Measurements from ENCODE around the gene RUNX2. TPM values are rescaled to one million over a fixed set of nuclear protein-coding genes. Genes with fewer than 3 reads are reported as not detected.
A peak's percentile ranks its signal among the peaks of the same experiment; 100 is the strongest.

RUNX2 gene
- total and polyA plus RNA-seq, 2 of the 8 experiments (the other 6 are each of a cell fraction or from before 2014, with no cell fraction given): 0.26 to 1.2 TPM

- Histone ChIP-seq H3K18ac (ENCODE audit: extremely low read depth, low read length) (no peak overlapping the region), H2BK15ac (ENCODE audit: low read length) (no peak overlapping the region), H3K23ac (ENCODE audit: insufficient read length) (no peak overlapping the region), H2BK5ac (ENCODE audit: low read depth, low read length) (no peak overlapping the region), H3K9ac (replicated peaks in 1 of 4; ENCODE audit: extremely low read depth in 1 of 4, low read depth in 3 of 4, low read length in 3 of 4) (no peak overlapping the region), H2AK5ac (ENCODE audit: low read depth, low read length) (no peak overlapping the region), H3K23me2 (ENCODE audit: low read depth, low read length) (no peaks in the 10 kb centered on the region; the same call in 1 of the 2 replicates), H2BK12ac (ENCODE audit: low read depth, low read length) (no peak overlapping the region), H3K56ac (replicated peaks; ENCODE audit: insufficient read length, low read depth, low read length) (no peak overlapping the region), H2BK120ac (replicated peaks; ENCODE audit: low read depth, low read length) (no peak overlapping the region), H3K27ac (ENCODE audit: low read depth, low read length) (no peak overlapping the region; the same call in 1 of the 2 replicates), H2AFZ (ENCODE audit: low read length) (no peak overlapping the region), H2BK20ac (ENCODE audit: low read length) (no peak overlapping the region), H4K5ac (ENCODE audit: insufficient read length, low read depth, low read length) (no peak overlapping the region), H4K91ac (replicated peaks; ENCODE audit: insufficient read length, low read length) (no peak overlapping the region), H3K4me3 (ENCODE audit: extremely low read depth in 1 of 4, insufficient read depth in 2 of 4, low read depth in 3 of 4, low read length in 4 of 4) (no peak overlapping the region), H3K4me1 (replicated peaks in 1 of 4; ENCODE audit: control insufficient read depth in 3 of 4, insufficient read depth in 4 of 4, low read length in 3 of 4) (no peaks in the 10 kb centered on the region), H3K79me1 (ENCODE audit: low read depth, low read length) (no peaks in the 10 kb centered on the region), H4K8ac (ENCODE audit: extremely low read depth, insufficient read depth, low read length) (no peak overlapping the region), H3K27me3 (replicated peaks in 1 of 4; ENCODE audit: control insufficient read depth in 3 of 4, extremely low read depth in 1 of 4, insufficient read depth in 3 of 4, low read length in 3 of 4) (no peaks in the 10 kb centered on the region), H3K14ac (ENCODE audit: insufficient read length) (no peak overlapping the region), H3K36me3 (ENCODE audit: control insufficient read depth in 2 of 4, insufficient read depth in 4 of 4, low read length in 3 of 4) (no peaks in the 10 kb centered on the region), H3K79me2 (ENCODE audit: control insufficient read depth in 1 of 2, insufficient read depth in 2 of 2, low read length in 2 of 2) (no peaks in the 10 kb centered on the region), H3K9me3 (ENCODE audit: insufficient read depth in 2 of 2, low read depth in 1 of 2, low read length in 1 of 2) (peaks cover 0 to 2% of the 10 kb centered on the region in 2 experiments; a peak in 1 of 4 replicates), H3K4ac (replicated peaks; ENCODE audit: insufficient read length, low read depth, low read length) (no peak overlapping the region), H4K20me1 (replicated peaks in 1 of 2; ENCODE audit: control insufficient read depth in 1 of 2, insufficient read depth in 2 of 2, low read length in 2 of 2) (no peaks in the 10 kb centered on the region), H3K4me2 (ENCODE audit: insufficient read depth in 1 of 2, low read depth in 2 of 2, low read length in 2 of 2) (no peak overlapping the region)
- TF ChIP-seq SIX5 (IDR thresholded peaks at IDR 0.05; ENCODE audit: low read depth, low read length) (no peak), BCL11A (IDR thresholded peaks at IDR 0.05; ENCODE audit: low read depth in 2 of 2, low read length in 2 of 2) (no peak), TBP (IDR thresholded peaks at IDR 0.05; ENCODE audit: low read depth, low read length) (no peak), CBX8 (IDR thresholded peaks at IDR 0.05; ENCODE audit: borderline replicate concordance, low read depth, low read length) (no peak), CTCF (IDR thresholded peaks at IDR 0.05; ENCODE audit: control extremely low read depth in 1 of 3, insufficient read depth in 1 of 3, low read depth in 1 of 3, low read length in 3 of 3) (no peak), TEAD4 (IDR thresholded peaks at IDR 0.05; ENCODE audit: low read depth, low read length) (no peak), CBX5 (IDR thresholded peaks at IDR 0.05; ENCODE audit: low read depth, low read length) (no peak), SP1 (IDR thresholded peaks at IDR 0.05; ENCODE audit: low read depth, low read length) (no peak), ZNF274 (IDR thresholded peaks at IDR 0.05; ENCODE audit: borderline replicate concordance, extremely low read depth, low read length) (no peak)
- ChIA-PET POLR2A (ENCODE audit: partially characterized antibody) (interaction anchor here (0.6 kb wide), 1 partner anchor 39 kb away, joined by 3 read pairs; no protein-coding TSS in a partner anchor), CTCF (ENCODE audit: partially characterized antibody) (interaction anchor here (0.6 to 0.8 kb wide), 3 partner anchors 29 to 516 kb away, joined by 3 read pairs; no protein-coding TSS in a partner anchor)
- whole genome bisulfite sequencing, 2 experiments (ENCODE audit: extremely low coverage in 1 of 2, insufficient coverage in 1 of 2, insufficient read length in 1 of 2, insufficient replicate concordance in 2 of 2, low coverage in 1 of 2, low lambda C conversion rate in 2 of 2, missing lambda C conversion rate in 1 of 2): 92% methylated on average over 9 of the region's 9 CpGs; no CpG with 5 or more reads in 1 of the 2 experiments
- peak in 1 of 2 experiments; percentile 28 for DNase-seq (ENCODE audit: low read depth in 1 of 2, low spot score in 2 of 2)
- FAIRE-seq: no peak
Observed at GRCh38 chr6:45577836-45578504, 249.8 kb downstream of the RUNX2 start.

Data from H1 (cell line).